Neural cell (in vitro differentiated cells): ENCODE results near the gene HK2.

Experiments used
- EP300 ChIP-seq: fragments of 450-650 bp; conservative IDR thresholded peaks from 2 replicates; pipeline ENCODE4 v1.6.1; 2014; ENCODE audit warnings: antibody characterized with exemption, mild to moderate bottlenecking, moderate library complexity; ENCODE audit not compliant: poor library complexity, severe bottlenecking
- EZH2 ChIP-seq: fragments of 200-600, 300-800 bp; shearing (Covaris generic), sonication (generic); IDR thresholded peaks from 2 replicates; pipeline ENCODE4 v1.6.1; 2014; ENCODE audit warnings: antibody characterized with exemption, low read length, borderline replicate concordance, mild to moderate bottlenecking; ENCODE audit not compliant: insufficient read depth, poor library complexity, severe bottlenecking
- POLR2AphosphoS5 ChIP-seq: IDR thresholded peaks from 2 replicates; pipeline ENCODE4 v1.6.1; 2012
- TAF1 ChIP-seq: IDR thresholded peaks from 2 replicates; pipeline ENCODE4 v1.6.1; 2012; ENCODE audit warnings: low read depth
- TF ChIP-seq, protein P1 (sequence below): fragments of 450-650 bp; IDR thresholded peaks from 2 replicates; pipeline ENCODE4 v1.5.1; 2014; ENCODE audit warnings: antibody characterized with exemption, mild to moderate bottlenecking, moderate library complexity; ENCODE audit not compliant: poor library complexity, severe bottlenecking

- TF ChIP-seq, protein P1, sequence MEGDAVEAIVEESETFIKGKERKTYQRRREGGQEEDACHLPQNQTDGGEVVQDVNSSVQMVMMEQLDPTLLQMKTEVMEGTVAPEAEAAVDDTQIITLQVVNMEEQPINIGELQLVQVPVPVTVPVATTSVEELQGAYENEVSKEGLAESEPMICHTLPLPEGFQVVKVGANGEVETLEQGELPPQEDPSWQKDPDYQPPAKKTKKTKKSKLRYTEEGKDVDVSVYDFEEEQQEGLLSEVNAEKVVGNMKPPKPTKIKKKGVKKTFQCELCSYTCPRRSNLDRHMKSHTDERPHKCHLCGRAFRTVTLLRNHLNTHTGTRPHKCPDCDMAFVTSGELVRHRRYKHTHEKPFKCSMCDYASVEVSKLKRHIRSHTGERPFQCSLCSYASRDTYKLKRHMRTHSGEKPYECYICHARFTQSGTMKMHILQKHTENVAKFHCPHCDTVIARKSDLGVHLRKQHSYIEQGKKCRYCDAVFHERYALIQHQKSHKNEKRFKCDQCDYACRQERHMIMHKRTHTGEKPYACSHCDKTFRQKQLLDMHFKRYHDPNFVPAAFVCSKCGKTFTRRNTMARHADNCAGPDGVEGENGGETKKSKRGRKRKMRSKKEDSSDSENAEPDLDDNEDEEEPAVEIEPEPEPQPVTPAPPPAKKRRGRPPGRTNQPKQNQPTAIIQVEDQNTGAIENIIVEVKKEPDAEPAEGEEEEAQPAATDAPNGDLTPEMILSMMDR = no peak
- no peak for TF ChIP-seq EP300
- no peak for TF ChIP-seq TAF1
- no peak for TF ChIP-seq EZH2
- TF ChIP-seq POLR2AphosphoS5 = no peak
Measured at GRCh38 chr2:74869517-74869916, 35.6 kb downstream of the HK2 start.
